Psoas muscle (tissue), 8 donors: ENCODE results near the gene CMPK1. TPM values are rescaled to one million over a fixed set of nuclear protein-coding genes. Genes with fewer than 3 reads are reported as not detected.

Source experiments
- ATAC-seq, 4 donors: fragments of 200-7000 bp; cut with Tn5 transposase; one replicate each; pipeline ENCODE4 v1.9.1; 2020; ENCODE audit warnings: moderate library complexity in 3 of 4, mild to moderate bottlenecking in 2 of 4
- DNase-seq, 2 donors: peaks; one replicate each; pipeline ENCODE4 v3.0.0-alpha.2; 2020
- H3K27ac ChIP-seq: fragments of 200-600 bp; one replicate; pipeline ENCODE4 v1.8.0; 2022
- H3K27me3 ChIP-seq, 3 donors: fragments of 200-600 bp in 1 of 3; one replicate each; pipeline versions ENCODE4 v1.6.1 to v1.8.0; 2013 to 2022; ENCODE audit warnings: low read length in 2 of 3, mild to moderate bottlenecking in 2 of 3, moderate library complexity in 1 of 3; ENCODE audit not compliant: insufficient read depth in 3 of 3
- H3K36me3 ChIP-seq, 2 donors: fragments of 200-600 bp in 1 of 2; one replicate each; pipeline versions ENCODE4 v1.6.1 to v1.8.0; 2013 to 2022; ENCODE audit warnings: low read depth in 1 of 2, mild to moderate bottlenecking in 1 of 2, moderate library complexity in 1 of 2; ENCODE audit not compliant: insufficient read depth in 1 of 2
- H3K4me1 ChIP-seq: fragments of 200-600 bp; one replicate; pipeline ENCODE4 v1.8.0; 2022
- H3K4me3 ChIP-seq: fragments of 200-600 bp; one replicate; pipeline ENCODE4 v1.8.0; 2022; ENCODE audit warnings: mild to moderate bottlenecking
- H3K9me3 ChIP-seq: fragments of 200-600 bp; one replicate; pipeline ENCODE4 v1.8.0; 2022
- CTCF ChIP-seq: fragments of 200-600 bp; IDR thresholded peaks from one replicate; pipeline ENCODE4 v1.8.0; 2022; ENCODE audit warnings: antibody characterized with exemption
- WGBS, 3 donors: extraction: QIAGEN DNeasy Blood & Tissue Kit; methylation state at CpG; one replicate each; pipeline versions ENCODE4 v1.1.6 to v1.1.7; 2013; 5-methylcytosine and 5-hydroxymethylcytosine counted together
- intact Hi-C, 2 donors: fragments of 100-400 bp; cut with DNase I; formaldehyde crosslinking; loops; one replicate each; pipeline versions ENCODE4 v1.11.0 to v1.14.2; 2022
- polyA plus RNA-seq, 3 donors: library from polyadenylated mRNA; stranded (reverse); fragments of 200-250 nt; gene quantifications; one replicate each; pipeline ENCODE4 v1.2.3, GENCODE V29; 2013
- total RNA-seq, 4 donors: library from RNA; stranded (reverse); fragmentation: NEBNext Ultra II Directional in 2 of 4; extraction: Animal tissue kit (Norgen Biotek cat#: 25700) in 2 of 4; gene quantifications; one replicate each; pipeline versions ENCODE4 v1.2.1 to v1.2.4, GENCODE V29; 2021 to 2023
- donor health status: healthy with polysubstance abuse.
- donor health status: DM: no; HTN: no; CAD: no; lungs with moderate emphysema.
- donor health status: Bipolar disorder and iron deficiency.
- donor health status: healthy.
- donor health status: DM: yes; HTN: yes; CAD: no.
- donor health status: DM: no; HTN: no; CAD: no.
- donor health status: DM: no; HTN: no; CAD: no.
- donor health status: DM: yes; HTN: yes; CAD: no.

CMPK1 gene
- total and polyA plus RNA-seq, 7 donors = 37.8 to 114 (median 65.3) TPM

- intact Hi-C loops = no loop called here
- ATAC-seq (no peak), DNase-seq (no peak)
- WGBS, 3 donors = 84 to 86% (median 86%) methylated on average over 3 of the region's 3 CpGs
- H3K4me1 ChIP-seq = no peaks in the 10 kb centered on the region
- H3K36me3 ChIP-seq = no peaks in the 10 kb centered on the region
- no peak overlapping the region for H3K4me3 ChIP-seq
- no peak for TF ChIP-seq CTCF
- H3K27ac ChIP-seq = no peak overlapping the region
- peaks cover 0 to 13% (median 0%) of the 10 kb centered on the region in 3 donors for H3K27me3 ChIP-seq
- H3K9me3 ChIP-seq = no peaks in the 10 kb centered on the region
Observed at GRCh38 chr1:47407481-47407880, 73.9 kb downstream of the CMPK1 start.

DNA sequence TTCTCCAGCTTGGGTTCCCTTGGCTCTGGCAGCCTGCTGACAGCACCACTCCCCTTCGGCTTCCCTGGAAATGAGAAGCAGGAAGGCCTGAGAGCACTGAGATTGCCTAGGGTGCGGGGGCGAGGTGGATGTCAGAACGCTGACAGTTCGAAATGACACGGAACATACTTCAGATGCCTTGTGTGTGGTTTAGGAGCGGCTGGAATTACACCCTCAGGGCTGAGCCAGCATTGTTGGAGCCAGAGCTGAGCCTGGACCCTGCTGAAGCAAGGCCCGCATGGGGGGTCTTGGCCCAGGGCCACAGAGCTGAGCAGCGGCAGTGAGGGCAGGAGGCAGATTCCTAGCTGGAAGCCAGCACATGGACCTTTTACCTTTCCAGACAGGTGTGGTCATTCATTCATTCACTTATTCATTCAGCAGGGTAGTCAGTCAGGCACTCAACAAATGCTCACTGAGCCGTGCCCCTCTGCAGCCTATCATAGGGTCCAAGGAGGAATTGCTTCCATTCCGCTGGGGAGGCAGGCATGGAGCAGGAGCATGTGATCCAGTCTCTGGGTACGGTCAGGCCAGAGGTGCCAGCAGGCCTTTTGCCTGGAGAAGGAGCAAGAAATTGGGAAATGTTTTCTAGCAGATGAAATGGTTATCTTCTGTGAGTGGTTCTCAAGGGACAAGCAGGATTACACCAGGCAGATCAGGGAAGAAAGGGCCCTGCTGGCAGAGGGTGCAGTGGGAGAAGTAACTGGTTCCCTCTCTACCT is 75.9 kb downstream of the CMPK1 start:
- no peak overlapping the region for H3K27ac ChIP-seq
- DNase-seq (no peak), ATAC-seq (peak in 2 of 4 donors; percentile 57 to 66)
- WGBS, 3 donors = 38 to 42% (median 38%) methylated on average over 12 of the region's 12 CpGs
- no peaks in the 10 kb centered on the region for H3K9me3 ChIP-seq
- no peaks in the 10 kb centered on the region for H3K4me1 ChIP-seq
- H3K36me3 ChIP-seq = no peaks in the 10 kb centered on the region
- TF ChIP-seq CTCF = no peak
- H3K27me3 ChIP-seq = peaks cover 0 to 27% (median 0%) of the 10 kb centered on the region in 3 donors
- intact Hi-C loops = no loop called here
- no peak overlapping the region for H3K4me3 ChIP-seq

DNA sequence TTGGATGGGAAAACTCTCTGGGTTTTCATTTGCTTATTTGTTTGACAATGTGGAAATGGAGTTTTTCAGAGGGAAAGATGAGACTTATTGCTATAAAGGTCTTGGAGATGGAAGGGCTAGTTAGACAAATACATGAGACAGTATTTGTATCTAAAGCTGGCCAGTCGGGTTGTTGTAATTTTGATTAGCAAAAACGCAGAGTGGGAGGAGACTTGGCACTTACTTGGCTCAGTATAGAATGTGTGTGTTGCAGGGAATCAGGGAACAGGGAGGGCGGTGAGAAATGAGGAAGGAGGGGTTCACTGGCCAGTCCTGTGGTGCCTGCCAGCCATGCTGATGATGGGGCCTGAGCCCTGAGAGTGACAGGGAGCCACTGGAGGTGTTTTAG is 76.5 kb downstream of the CMPK1 start:
- Histone ChIP-seq H3K9me3 (no peaks in the 10 kb centered on the region), H3K4me1 (no peaks in the 10 kb centered on the region), H3K27me3 (peaks cover 0 to 27% (median 0%) of the 10 kb centered on the region in 3 donors), H3K4me3 (no peak overlapping the region), H3K36me3 (no peaks in the 10 kb centered on the region), H3K27ac (no peak overlapping the region)
- intact Hi-C loops = no loop called here
- no peak for DNase-seq
- TF ChIP-seq CTCF = no peak
- WGBS, 3 donors = 57 to 77% (median 61%) methylated on average over 3 of the region's 3 CpGs
- no peak for ATAC-seq

GRCh38 chr1:47411436-47411835 is 77.8 kb downstream of the CMPK1 start:
- intact Hi-C loops = no loop called here
- WGBS, 3 donors = 46 to 62% (median 51%) methylated on average over 2 of the region's 2 CpGs
- Histone ChIP-seq H3K36me3 (no peaks in the 10 kb centered on the region), H3K4me1 (no peaks in the 10 kb centered on the region), H3K27ac (no peak overlapping the region), H3K4me3 (no peak overlapping the region), H3K27me3 (peaks cover 0 to 29% (median 5%) of the 10 kb centered on the region in 3 donors), H3K9me3 (no peaks in the 10 kb centered on the region)
- TF ChIP-seq CTCF = no peak
- ATAC-seq = no peak
- no peak for DNase-seq

GRCh38 chr1:47412437-47412836 is 78.8 kb downstream of the CMPK1 start:
- no peak overlapping the region for H3K27ac ChIP-seq
- WGBS, 3 donors = 82 to 84% (median 83%) methylated on average over 14 of the region's 14 CpGs
- H3K4me3 ChIP-seq = no peak overlapping the region
- H3K9me3 ChIP-seq = no peaks in the 10 kb centered on the region
- H3K27me3 ChIP-seq = peaks cover 0 to 39% (median 14%) of the 10 kb centered on the region in 3 donors
- intact Hi-C loops = no loop called here
- DNase-seq (no peak), ATAC-seq (no peak)
- TF ChIP-seq CTCF = no peak
- H3K4me1 ChIP-seq = no peaks in the 10 kb centered on the region
- no peaks in the 10 kb centered on the region for H3K36me3 ChIP-seq
